ENCODE results near the gene ZFP3.
"Not testable (repeated sequence)": the region's sequence is repeated elsewhere in the genome, so short reads cannot be mapped to it uniquely, and the experiment has no call there.

ZFP3 gene

DNA sequence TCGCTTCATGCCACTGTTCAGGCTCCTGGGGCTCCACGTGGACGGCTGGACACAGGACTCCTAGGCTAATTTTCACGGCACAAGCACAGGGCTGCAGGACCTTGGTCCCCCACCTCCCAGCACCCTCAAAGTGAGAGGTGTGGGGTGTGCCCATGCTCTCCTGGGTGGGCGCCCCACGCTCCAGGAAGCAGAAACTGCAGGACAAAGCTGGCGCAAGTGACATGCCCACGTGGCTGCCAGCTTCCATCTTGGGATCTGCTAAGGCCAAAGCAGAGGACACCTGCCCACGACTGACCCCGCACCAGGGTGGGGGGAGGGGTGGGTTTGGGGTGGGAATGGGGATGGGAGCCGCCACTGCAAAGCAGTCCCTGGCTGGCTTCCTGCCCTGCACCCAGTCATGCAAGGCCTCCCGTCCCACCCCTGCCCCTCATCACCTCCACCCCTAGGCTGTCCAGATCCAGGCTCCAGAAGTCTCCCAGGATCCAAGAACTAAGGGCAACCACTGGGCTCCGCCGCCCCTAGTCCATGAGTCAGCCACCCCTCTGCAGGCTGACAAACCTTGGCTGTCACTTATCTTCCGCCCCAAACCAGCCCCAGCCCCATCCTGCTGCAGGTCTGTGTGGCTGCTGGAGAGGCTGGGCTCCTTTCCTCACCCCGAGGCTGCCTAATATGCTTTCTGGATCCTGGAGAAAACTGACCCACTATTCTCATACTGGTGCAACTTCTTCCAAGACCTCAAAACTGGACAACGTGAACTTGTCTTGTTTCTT is 48.6 kb downstream of the ZFP3 start:
- DNase-seq = no peak

GRCh38 chr17:5127910-5128309 is 49.6 kb downstream of the ZFP3 start:
- DNase-seq = no peak

- DNase-seq = not testable (repeated sequence)
These were observed 50.1 kb downstream of the ZFP3 start for GRCh38 chr17:5128387-5128786.

DNA sequence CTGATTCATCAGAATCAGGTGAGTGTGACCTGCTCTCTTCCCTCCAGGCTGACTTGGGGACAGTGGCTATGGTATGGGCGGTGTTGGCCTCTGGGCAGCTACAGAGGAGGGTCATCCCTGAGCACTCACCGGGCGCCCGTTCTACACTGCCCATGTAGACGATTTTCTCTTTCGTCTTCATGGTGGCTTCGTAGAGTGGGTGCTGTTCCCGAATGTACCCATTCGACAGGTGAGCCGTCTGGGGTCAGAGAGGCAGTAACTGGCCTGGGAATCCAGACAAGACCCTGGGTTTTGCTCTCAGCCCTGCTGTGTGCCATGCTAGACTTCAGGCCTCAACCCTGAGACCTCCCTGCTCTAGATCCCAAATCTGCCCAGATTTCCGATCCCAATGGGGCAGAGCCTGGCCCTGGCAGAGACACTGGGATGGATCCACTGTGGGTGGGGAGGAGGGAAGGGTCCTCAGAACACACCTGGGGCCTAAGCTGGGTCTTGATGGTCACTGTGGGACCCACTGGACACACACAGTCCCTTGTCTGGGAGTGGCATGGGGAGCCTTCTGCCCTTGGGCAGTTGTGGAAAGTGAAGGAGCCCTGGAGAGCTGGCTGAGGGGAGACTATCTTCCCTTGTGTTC is 50.8 kb downstream of the ZFP3 start:
- no peak for DNase-seq

- not testable (repeated sequence) for DNase-seq
These were observed 51.5 kb downstream of the ZFP3 start for GRCh38 chr17:5129770-5130169.

DNA sequence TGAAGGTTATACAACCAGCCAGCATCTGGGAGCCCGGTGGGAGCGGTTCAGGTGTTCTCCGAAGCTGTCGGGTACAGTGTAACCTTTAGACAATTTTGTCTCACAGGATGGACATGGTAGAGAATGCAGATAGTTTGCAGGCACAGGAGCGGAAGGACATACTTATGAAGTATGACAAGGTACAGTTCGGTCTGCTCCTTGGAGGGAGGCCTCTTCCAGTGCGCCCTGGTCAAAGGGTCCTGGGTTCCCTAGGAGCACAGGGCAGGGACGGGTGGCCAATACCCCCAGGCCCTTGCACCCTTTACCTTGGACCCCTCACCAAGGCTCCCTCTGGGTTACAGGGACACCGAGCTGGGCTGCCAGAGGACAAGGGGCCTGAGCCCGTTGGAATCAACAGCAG is 52.0 kb downstream of the ZFP3 start:
- DNase-seq = not testable (repeated sequence)

GRCh38 chr17:5130687-5131086 is 52.4 kb downstream of the ZFP3 start:
- DNase-seq = not testable (repeated sequence)

DNA sequence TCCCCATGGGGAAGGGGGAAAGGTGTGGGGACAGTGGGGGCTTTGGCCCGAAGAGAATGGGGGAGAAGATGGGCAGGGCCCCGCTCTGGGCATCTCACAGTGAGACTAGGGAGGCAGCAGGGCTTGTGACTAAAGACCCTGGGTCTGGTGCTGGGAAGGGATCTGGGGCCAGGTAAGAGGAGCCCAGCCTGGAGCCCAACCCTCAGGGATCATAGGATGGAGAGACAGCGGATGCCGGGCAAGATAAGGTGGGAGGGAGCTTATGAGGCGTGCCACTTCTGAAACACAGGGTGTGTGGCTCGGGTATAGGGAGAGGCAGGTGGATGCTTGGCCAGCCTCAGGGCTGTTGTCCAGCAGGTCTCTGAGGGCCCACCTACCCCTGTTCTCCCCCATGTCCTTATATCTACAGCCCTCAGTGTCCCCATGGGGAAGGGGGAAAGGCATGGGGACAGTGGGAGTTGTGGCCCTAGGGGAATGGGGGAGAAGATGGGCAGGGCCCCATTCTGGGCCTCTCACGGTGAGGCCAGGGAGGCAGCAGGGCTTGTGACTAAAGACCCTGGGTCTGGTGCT is 53.0 kb downstream of the ZFP3 start:
- no peak for DNase-seq

- DNase-seq = not testable (repeated sequence)
These were observed 53.7 kb downstream of the ZFP3 start for GRCh38 chr17:5131799-5132502.

DNA sequence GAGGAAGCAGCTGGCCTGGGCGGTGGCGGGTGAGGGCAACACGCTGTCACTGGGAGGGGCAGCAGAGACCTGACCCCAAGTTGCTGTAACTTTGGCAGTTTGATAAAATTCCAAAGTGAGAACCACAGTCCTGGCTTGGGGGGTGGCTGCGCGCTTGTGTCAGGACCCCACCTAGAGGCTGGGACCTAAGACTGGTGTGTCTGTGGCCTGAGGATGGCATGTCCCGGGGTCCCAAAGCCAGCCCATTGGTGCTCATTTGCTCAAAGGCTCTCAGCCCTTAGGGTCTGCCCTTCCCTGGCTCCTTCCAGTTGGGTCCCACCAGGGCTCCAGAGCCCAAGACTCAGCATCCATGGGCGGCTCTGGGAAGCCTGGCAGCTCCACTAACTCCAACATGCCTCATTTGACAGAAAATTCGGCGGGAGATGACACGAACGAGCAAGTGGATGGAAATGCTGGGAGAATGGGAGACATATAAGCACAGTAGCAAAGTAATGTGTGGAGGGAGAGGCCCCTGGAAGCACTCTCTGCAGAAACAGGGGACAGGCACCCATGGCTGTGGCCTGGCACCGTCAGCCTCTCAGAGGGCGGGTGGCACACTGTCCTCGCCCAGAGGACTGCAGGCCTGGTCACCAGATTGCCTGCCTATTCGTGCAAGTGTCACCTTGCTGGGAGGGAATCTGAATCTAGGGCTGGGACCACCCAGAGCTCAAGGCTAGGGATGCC is 54.4 kb downstream of the ZFP3 start:
- DNase-seq = not testable (repeated sequence)

DNA sequence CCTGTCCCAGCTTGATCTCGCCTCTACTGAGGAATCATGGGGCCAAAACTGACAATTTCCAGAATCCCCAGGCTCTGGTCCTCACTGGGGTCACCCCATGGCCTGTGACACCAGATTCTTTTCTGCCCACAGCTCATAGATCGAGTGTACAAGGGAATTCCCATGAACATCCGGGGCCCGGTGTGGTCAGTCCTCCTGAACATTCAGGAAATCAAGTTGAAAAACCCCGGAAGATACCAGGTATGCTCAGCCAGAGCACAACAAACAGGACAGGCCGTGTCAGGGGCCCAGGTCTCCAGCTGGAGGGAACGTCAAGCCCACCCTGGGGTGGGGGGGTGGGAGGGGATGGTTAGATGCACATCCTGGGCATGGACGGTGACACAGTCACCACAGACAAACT is 55.0 kb downstream of the ZFP3 start:
- DNase-seq = no peak

DNA sequence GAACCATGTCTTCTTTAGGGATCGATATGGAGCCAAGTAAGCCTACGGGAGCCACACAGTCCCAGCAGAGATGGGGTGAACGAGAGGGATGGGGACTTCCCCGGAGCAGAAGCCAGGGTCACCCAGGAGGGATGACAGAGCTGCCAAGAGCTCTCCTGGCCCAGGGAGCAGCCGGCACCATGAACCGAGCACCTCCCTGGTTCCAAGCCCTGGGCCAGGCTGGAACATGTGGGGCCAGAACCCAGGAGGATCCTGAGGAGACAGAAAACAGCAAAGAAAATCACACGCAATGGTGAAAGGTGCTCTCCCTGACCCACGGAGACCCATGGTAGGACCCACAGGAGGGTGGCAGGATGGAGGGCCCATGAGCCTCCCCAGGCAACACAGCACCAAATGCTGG is 55.7 kb downstream of the ZFP3 start:
- DNase-seq = not testable (repeated sequence)

DNA sequence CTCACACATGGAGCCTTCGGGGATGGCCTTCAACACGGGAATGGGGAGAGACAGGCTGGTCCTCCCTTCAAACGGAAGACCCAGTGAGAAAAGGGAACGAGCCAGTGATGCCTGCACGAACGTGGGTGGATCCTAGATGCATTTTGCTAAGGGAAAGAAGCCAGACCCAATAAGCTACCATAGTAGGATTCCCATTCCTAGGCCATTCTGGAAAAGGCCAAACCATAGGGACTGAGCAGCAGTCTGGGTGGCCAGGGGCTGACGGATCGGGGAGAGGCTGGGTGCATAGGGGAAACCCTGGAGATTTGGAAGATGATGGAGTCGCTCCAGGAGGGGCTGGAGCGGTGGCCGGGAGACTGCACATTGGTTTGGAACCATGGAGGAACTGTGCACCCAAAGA is 56.3 kb downstream of the ZFP3 start:
- DNase-seq = not testable (repeated sequence)

GRCh38 chr17:5135131-5135712 is 57.0 kb downstream of the ZFP3 start:
- not testable (repeated sequence) for DNase-seq

- no peak for DNase-seq
These were observed 57.7 kb downstream of the ZFP3 start for GRCh38 chr17:5135726-5136579.

- not testable (repeated sequence) for DNase-seq
These were observed 58.5 kb downstream of the ZFP3 start for GRCh38 chr17:5136580-5137412.

- DNase-seq = not testable (repeated sequence)
These were observed 59.4 kb downstream of the ZFP3 start for GRCh38 chr17:5137511-5138197.

DNA sequence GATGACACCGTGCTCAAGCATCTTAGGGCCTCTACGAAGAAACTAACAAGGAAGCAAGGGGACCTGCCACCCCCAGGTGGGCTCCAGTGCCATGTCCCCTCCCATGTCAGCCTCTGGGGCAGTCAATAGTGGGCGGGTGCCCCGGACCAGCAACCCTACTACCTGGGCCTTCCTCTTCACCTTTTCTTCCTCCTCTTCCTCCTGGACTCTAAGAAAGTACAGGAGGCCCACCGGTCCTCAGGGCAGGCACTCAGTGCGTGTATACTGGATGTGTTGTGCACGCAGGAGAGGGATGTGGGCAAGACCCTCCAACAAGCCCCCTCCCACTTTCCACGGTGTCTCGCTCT is 59.9 kb downstream of the ZFP3 start:
- not testable (repeated sequence) for DNase-seq

- no peak for DNase-seq
These were observed 60.6 kb downstream of the ZFP3 start for GRCh38 chr17:5138616-5139457.

All from NCI-H1092 treated with DMSO at 0.1 percent for 48 hours (cell line).